Measurements from ENCODE around the gene PTPN5.

Gene PTPN5

DNA sequence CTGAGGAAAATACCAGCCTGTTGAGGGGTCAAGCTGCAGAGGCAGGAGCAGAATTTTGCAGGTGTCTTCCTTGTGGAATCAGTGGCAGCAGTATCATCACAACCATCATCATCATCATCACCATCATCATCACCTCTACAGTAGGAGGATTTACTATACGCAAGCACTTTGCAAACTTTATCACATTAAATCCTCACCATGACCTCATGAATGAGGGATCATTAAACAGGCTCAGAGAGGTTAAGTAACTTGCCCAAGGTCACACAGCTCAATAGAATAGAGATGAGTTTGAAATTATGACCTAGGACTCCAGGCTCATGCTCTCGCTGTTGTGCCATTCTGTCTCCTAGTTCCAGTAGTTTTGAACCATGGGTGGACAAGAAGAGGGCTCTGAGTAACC is 25.6 kb downstream of the PTPN5 start:
- peaks cover 16% of the 10 kb centered on the region for H3K27me3 Mint-ChIP-seq (ENCODE audit: low read depth)
- H3K9me3 Mint-ChIP-seq: no peaks in the 10 kb centered on the region
- H3K36me3 Mint-ChIP-seq (ENCODE audit: low read depth): no peaks in the 10 kb centered on the region
- H3K4me1 Mint-ChIP-seq (ENCODE audit: low read depth): peaks cover 24% of the 10 kb centered on the region
- H3K27ac Mint-ChIP-seq: no peak overlapping the region
- H3K4me3 Mint-ChIP-seq: no peak overlapping the region

GRCh38 chr11:18765554-18765953 is 26.0 kb downstream of the PTPN5 start:
- no peak overlapping the region for H3K4me3 Mint-ChIP-seq
- peaks cover 16% of the 10 kb centered on the region for H3K27me3 Mint-ChIP-seq (ENCODE audit: low read depth)
- no peaks in the 10 kb centered on the region for H3K9me3 Mint-ChIP-seq
- no peak overlapping the region for H3K27ac Mint-ChIP-seq
- no peaks in the 10 kb centered on the region for H3K36me3 Mint-ChIP-seq (ENCODE audit: low read depth)
- H3K4me1 Mint-ChIP-seq (ENCODE audit: low read depth): peaks cover 24% of the 10 kb centered on the region

GRCh38 chr11:18761741-18762140 is 29.9 kb downstream of the PTPN5 start:
- Mint-ChIP-seq H3K9me3 (no peaks in the 10 kb centered on the region), H3K27me3 (ENCODE audit: low read depth) (peaks cover 16% of the 10 kb centered on the region), H3K36me3 (ENCODE audit: low read depth) (no peaks in the 10 kb centered on the region), H3K4me3 (no peak overlapping the region), H3K27ac (peak overlapping the region; percentile 11), H3K4me1 (ENCODE audit: low read depth) (peaks cover 5% of the 10 kb centered on the region)

GRCh38 chr11:18761144-18761543 is 30.5 kb downstream of the PTPN5 start:
- Mint-ChIP-seq H3K4me3 (no peak overlapping the region), H3K36me3 (ENCODE audit: low read depth) (no peaks in the 10 kb centered on the region), H3K4me1 (ENCODE audit: low read depth) (peaks cover 5% of the 10 kb centered on the region), H3K9me3 (no peaks in the 10 kb centered on the region), H3K27ac (no peak overlapping the region), H3K27me3 (ENCODE audit: low read depth) (peaks cover 16% of the 10 kb centered on the region)

- H3K36me3 Mint-ChIP-seq (ENCODE audit: low read depth): no peaks in the 10 kb centered on the region
- H3K27me3 Mint-ChIP-seq (ENCODE audit: low read depth): peaks cover 10% of the 10 kb centered on the region
- no peak overlapping the region for H3K4me3 Mint-ChIP-seq
- H3K27ac Mint-ChIP-seq: no peak overlapping the region
- H3K4me1 Mint-ChIP-seq (ENCODE audit: low read depth): no peaks in the 10 kb centered on the region
- H3K9me3 Mint-ChIP-seq: no peaks in the 10 kb centered on the region
Observed at GRCh38 chr11:18757811-18758210, 33.8 kb downstream of the PTPN5 start.

DNA sequence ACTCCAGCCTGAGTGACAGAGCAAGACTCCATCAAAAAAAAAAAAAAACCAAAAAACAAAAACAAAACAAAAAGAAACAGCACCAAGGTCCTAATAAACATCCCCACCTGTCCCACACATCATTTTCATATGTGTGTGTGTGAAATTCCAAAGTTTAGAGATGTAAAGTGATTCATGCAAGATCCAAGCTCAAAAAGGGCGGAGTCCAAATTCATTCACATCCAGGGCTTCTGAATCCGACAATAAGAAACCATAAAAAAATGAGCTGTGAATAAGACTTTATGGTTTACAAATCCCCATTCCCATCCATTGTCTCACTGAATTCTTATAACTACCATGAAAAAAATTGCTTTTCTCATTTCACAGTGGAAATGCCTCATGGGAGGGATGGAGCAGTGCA is 34.7 kb downstream of the PTPN5 start:
- Mint-ChIP-seq H3K27me3 (ENCODE audit: low read depth) (peaks cover 10% of the 10 kb centered on the region), H3K4me3 (no peak overlapping the region), H3K27ac (no peak overlapping the region), H3K9me3 (no peaks in the 10 kb centered on the region), H3K4me1 (ENCODE audit: low read depth) (no peaks in the 10 kb centered on the region), H3K36me3 (ENCODE audit: low read depth) (no peaks in the 10 kb centered on the region)

DNA sequence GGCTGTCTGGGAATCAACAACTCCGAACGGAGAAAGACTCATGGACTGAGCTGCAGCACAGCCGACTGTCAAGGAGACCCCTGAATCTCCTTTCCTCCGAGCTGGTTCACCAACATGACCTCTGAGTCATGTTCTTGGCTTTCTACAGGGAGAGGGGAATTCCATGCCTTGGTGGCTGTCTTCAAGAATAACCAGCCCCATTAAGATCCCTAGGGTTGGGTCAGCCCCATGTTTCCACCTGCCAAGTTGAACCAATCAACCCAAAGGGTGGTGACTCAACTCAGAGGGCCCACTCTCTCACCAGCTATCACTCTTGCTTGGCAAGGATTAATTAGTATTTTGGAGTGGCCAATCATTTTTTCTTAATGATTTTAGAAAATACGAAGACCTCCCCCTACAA is 37.3 kb downstream of the PTPN5 start:
- no peaks in the 10 kb centered on the region for H3K9me3 Mint-ChIP-seq
- no peaks in the 10 kb centered on the region for H3K4me1 Mint-ChIP-seq (ENCODE audit: low read depth)
- no peak overlapping the region for H3K27ac Mint-ChIP-seq
- H3K36me3 Mint-ChIP-seq (ENCODE audit: low read depth): no peaks in the 10 kb centered on the region
- H3K27me3 Mint-ChIP-seq (ENCODE audit: low read depth): peaks cover 10% of the 10 kb centered on the region
- H3K4me3 Mint-ChIP-seq: no peak overlapping the region

GRCh38 chr11:18752502-18752901 is 39.1 kb downstream of the PTPN5 start:
- no peak overlapping the region for H3K4me3 Mint-ChIP-seq
- no peaks in the 10 kb centered on the region for H3K36me3 Mint-ChIP-seq (ENCODE audit: low read depth)
- no peak overlapping the region for H3K27ac Mint-ChIP-seq
- H3K27me3 Mint-ChIP-seq (ENCODE audit: low read depth): no peaks in the 10 kb centered on the region
- H3K4me1 Mint-ChIP-seq (ENCODE audit: low read depth): no peaks in the 10 kb centered on the region
- no peaks in the 10 kb centered on the region for H3K9me3 Mint-ChIP-seq

DNA sequence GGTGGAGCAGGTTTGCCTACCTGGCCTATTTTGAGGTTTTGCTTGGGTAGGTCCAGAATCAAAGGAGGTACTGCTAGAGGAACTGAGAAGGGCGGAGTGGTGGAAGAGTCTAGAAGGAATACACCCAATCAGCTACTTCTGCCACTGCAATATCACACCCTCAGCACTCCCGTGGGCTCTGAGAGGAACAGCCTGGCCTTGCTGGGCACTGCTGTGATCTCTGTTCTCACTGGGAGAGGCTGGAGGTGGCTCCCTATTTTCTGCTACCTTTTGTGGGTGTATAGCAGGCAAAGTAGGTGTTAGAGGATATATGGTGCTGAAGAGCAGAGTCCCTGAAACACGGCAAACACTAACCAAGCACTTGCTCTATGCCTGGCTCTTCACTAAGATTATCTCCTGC is 40.7 kb downstream of the PTPN5 start:
- H3K27ac Mint-ChIP-seq: no peak overlapping the region
- H3K36me3 Mint-ChIP-seq (ENCODE audit: low read depth): no peaks in the 10 kb centered on the region
- H3K4me1 Mint-ChIP-seq (ENCODE audit: low read depth): no peaks in the 10 kb centered on the region
- no peaks in the 10 kb centered on the region for H3K9me3 Mint-ChIP-seq
- H3K4me3 Mint-ChIP-seq: no peak overlapping the region
- H3K27me3 Mint-ChIP-seq (ENCODE audit: low read depth): no peaks in the 10 kb centered on the region

DNA sequence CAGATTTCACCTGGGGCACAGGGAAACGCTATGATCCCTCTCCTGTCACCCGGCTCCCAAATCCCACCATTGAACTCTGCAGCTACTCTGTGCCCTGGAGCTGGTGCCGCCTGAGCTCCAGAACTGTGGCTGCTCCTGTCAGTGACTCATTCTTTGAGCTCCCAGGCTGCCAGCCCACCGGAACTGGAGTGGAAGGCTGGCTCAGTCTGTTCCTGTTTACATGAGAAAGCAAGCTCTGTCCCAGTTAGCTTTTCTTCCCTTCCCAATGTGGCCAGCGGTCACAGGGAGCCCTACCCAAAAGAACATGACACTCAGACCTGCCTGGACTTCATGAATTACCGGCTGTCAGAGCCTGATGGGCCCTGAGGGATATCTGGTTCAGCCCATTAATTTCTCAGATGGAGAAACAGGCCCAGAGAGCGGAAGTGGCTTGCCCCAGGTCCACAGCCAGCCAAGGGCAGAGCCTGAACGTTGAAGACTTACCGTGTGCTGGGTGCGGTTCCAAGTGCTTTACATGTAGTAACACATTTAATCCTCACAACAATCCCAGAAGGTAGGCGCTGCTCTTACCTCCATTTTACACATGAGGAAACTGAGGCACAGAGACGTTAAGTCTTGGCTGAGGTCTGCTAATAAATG is 41.8 kb downstream of the PTPN5 start:
- no peaks in the 10 kb centered on the region for H3K9me3 Mint-ChIP-seq

DNA sequence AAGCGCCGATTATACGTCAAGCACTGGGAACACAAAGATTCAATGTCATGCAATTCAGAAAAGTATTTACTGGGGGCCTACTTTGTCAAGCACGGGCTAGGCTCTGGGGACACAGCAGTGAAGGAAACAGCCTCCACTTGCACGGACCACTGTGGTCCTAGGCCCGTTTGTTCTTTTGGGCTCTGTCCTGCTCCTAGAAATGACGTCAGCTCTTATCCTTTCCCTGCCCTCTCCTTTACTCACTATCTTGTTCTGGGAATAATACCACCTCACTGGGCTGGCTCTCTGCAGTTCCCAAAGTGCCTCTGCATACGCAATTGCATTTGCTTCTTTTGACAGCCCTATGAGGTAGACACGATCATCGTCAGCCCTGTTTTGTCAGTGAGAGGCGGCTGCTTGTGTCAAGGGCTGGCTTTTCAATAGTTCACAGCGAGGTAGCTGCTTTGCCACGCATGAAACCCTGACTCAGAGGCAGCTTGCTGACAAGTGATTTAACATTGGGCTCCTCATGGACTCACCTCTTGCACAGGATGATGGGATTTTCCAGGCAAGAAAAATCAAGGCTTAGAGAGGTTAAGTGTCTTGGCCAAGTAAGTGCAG is 42.7 kb downstream of the PTPN5 start:
- Mint-ChIP-seq H3K27me3 (ENCODE audit: low read depth) (no peaks in the 10 kb centered on the region), H3K36me3 (ENCODE audit: low read depth) (no peaks in the 10 kb centered on the region), H3K4me3 (no peak overlapping the region), H3K27ac (no peak overlapping the region), H3K4me1 (ENCODE audit: low read depth) (no peaks in the 10 kb centered on the region), H3K9me3 (no peaks in the 10 kb centered on the region)

More for the DNA sequence above, 41.8 kb downstream of the PTPN5 start:
- Mint-ChIP-seq H3K36me3 (ENCODE audit: low read depth) (no peaks in the 10 kb centered on the region), H3K4me3 (no peak overlapping the region), H3K27me3 (ENCODE audit: low read depth) (no peaks in the 10 kb centered on the region), H3K27ac (no peak overlapping the region), H3K4me1 (ENCODE audit: low read depth) (no peaks in the 10 kb centered on the region)

DNA sequence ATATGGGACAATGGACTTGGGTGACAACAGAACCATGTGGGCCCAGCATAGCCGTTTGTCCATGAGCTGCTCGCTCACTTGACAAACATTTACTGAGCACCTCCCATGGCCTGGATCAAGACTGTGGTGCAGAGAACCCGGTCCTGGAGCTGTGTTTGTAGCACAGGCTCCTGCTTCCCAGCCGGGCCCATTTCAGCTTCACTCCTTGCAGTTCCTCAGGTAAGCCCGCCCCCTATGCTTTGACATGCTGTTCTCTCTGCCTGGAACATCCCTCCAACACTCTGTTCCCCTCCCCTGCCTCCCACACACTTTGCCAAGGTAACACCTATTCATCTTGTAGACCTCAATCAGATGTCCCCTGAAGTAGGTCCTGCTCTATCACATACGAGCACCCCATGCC is 46.3 kb downstream of the PTPN5 start:
- Mint-ChIP-seq H3K4me1 (ENCODE audit: low read depth) (no peaks in the 10 kb centered on the region), H3K27me3 (ENCODE audit: low read depth) (no peaks in the 10 kb centered on the region), H3K9me3 (no peaks in the 10 kb centered on the region), H3K36me3 (ENCODE audit: low read depth) (no peaks in the 10 kb centered on the region), H3K27ac (no peak overlapping the region), H3K4me3 (no peak overlapping the region)

DNA sequence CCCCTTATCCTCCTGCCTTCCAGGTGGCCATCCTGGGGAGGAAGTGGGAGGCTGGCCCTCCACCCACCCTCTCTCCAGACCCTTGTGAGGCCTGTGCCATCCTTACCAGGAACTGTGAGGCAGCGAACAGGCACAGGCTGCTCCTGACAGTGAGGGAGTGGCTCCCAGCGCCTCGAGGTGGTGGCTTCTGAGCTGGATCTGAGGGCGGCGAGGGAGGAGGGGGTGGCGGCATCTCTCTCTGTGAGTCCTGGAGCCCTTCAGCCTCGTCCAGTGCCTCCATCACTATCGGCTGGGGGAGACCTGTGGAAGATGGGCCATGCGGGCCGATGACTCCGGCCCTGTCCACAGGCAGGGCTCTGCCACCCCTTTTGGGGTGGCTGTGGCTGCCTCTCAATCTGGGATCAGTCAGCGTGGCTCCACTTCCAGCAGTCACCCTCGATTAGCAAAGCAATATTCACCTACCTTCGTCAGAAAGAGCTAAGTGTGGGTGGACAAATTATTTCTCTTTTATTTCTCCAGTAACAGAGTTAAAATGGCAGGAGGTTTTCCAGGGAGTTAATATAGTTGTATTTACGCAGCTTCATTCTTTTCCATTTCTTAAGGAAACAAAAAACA is 47.6 kb downstream of the PTPN5 start:
- no peaks in the 10 kb centered on the region for H3K4me1 Mint-ChIP-seq (ENCODE audit: low read depth)
- H3K36me3 Mint-ChIP-seq (ENCODE audit: low read depth): no peaks in the 10 kb centered on the region
- no peaks in the 10 kb centered on the region for H3K9me3 Mint-ChIP-seq
- H3K4me3 Mint-ChIP-seq: no peak overlapping the region
- no peak overlapping the region for H3K27ac Mint-ChIP-seq
- no peaks in the 10 kb centered on the region for H3K27me3 Mint-ChIP-seq (ENCODE audit: low read depth)

- Mint-ChIP-seq H3K4me3 (no peak overlapping the region), H3K9me3 (no peaks in the 10 kb centered on the region), H3K36me3 (ENCODE audit: low read depth) (no peaks in the 10 kb centered on the region), H3K27me3 (ENCODE audit: low read depth) (no peaks in the 10 kb centered on the region), H3K4me1 (ENCODE audit: low read depth) (no peaks in the 10 kb centered on the region), H3K27ac (no peak overlapping the region)
Observed at GRCh38 chr11:18743365-18743764, 48.2 kb downstream of the PTPN5 start.

- Mint-ChIP-seq H3K9me3 (no peaks in the 10 kb centered on the region), H3K27me3 (ENCODE audit: low read depth) (no peaks in the 10 kb centered on the region), H3K4me1 (ENCODE audit: low read depth) (no peaks in the 10 kb centered on the region), H3K4me3 (no peak overlapping the region), H3K27ac (no peak overlapping the region), H3K36me3 (ENCODE audit: low read depth) (no peaks in the 10 kb centered on the region)
Observed at GRCh38 chr11:18741783-18742182, 49.8 kb downstream of the PTPN5 start.

Data from T-helper 1 cell treated with Interleukin-12 subunit alpha and Interleukin-12 subunit beta and Interleukin-4 antibody, amounts not matched to agents 30 μg/mL and 1 μg/mL, for 36 hours (primary cell).